ENCODE data around the gene MAPRE2.

Gene MAPRE2

DNA sequence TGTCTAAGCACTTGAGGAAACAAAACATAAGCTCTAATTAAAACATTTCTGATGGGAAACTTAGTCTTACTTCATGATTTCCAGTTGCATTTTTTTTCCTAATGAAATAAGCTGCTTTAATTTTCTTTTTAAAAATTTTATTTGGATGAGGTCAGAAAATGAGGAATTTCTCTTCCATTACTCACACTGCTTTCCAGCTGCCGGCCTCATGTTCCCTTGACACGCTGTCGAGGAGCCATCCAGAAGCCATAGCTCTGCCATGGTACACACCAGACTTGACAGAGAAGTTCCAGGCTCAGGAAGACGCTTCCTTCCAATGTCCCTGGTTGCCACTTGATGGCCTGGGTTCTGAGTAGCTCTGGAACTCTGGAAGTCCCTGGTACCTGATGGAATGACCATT lies 12.1 kb upstream of the MAPRE2 start:
- no peaks in the 10 kb centered on the region for H3K27me3 ChIP-seq (ENCODE audit: insufficient read depth, low read length)
- H3K4me3 ChIP-seq (ENCODE audit: low read depth, low read length, poor library complexity, severe bottlenecking): no peak overlapping the region
- H3K9ac ChIP-seq (ENCODE audit: low read length): no peak overlapping the region
- no peaks in the 10 kb centered on the region for H4K20me1 ChIP-seq (ENCODE audit: insufficient read depth, low read length)
- H3K9me3 ChIP-seq (ENCODE audit: low read length): no peaks in the 10 kb centered on the region
- H3F3A ChIP-seq (ENCODE audit: insufficient read depth, low read length): no peaks in the 10 kb centered on the region
- no peaks in the 10 kb centered on the region for H3K79me2 ChIP-seq (ENCODE audit: insufficient read depth, low read length)
- H3K9me2 ChIP-seq (ENCODE audit: low read depth, low read length): no peaks in the 10 kb centered on the region
- H3K36me3 ChIP-seq (ENCODE audit: insufficient read depth, low read length): no peaks in the 10 kb centered on the region
- H3K4me1 ChIP-seq (ENCODE audit: insufficient read depth, low read length, severe bottlenecking): peaks cover 33% of the 10 kb centered on the region
- H3K4me2 ChIP-seq (ENCODE audit: low read length): 0 out of 2 replicates have a peak overlapping the region, but pooled peaks have one; percentile 59
- no peak overlapping the region for H2AFZ ChIP-seq (ENCODE audit: low read length)
- no peak overlapping the region for H3K27ac ChIP-seq (ENCODE audit: low read depth, low read length, poor library complexity, severe bottlenecking)
- TF ChIP-seq, protein P1, sequence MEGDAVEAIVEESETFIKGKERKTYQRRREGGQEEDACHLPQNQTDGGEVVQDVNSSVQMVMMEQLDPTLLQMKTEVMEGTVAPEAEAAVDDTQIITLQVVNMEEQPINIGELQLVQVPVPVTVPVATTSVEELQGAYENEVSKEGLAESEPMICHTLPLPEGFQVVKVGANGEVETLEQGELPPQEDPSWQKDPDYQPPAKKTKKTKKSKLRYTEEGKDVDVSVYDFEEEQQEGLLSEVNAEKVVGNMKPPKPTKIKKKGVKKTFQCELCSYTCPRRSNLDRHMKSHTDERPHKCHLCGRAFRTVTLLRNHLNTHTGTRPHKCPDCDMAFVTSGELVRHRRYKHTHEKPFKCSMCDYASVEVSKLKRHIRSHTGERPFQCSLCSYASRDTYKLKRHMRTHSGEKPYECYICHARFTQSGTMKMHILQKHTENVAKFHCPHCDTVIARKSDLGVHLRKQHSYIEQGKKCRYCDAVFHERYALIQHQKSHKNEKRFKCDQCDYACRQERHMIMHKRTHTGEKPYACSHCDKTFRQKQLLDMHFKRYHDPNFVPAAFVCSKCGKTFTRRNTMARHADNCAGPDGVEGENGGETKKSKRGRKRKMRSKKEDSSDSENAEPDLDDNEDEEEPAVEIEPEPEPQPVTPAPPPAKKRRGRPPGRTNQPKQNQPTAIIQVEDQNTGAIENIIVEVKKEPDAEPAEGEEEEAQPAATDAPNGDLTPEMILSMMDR (IDR thresholded peaks at IDR 0.05; ENCODE audit: low read length): no peak
- TF ChIP-seq EZH2 (IDR thresholded peaks at IDR 0.05; ENCODE audit: borderline replicate concordance, low read length): no peak

DNA sequence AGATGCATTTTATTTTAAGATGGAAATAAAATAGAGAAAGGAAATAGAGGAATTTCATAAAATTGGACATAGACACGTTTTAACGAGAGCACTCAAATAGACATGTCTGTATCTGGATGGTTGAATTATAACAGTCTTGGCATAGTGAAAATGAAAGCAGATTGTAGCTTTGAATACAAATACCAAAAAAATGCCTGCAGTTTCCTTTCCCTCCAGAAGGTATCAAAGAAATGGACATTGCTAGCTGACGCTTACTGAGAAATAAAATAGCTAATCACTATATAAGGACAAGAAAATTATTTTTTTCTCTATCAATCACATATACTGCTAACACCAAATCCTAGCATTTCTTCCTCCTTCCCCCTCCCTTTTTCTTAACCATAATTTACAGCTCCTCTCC lies 11.4 kb upstream of the MAPRE2 start:
- H3K27me3 ChIP-seq (ENCODE audit: insufficient read depth, low read length): no peaks in the 10 kb centered on the region
- TF ChIP-seq, protein P1 (IDR thresholded peaks at IDR 0.05; ENCODE audit: low read length): peak; percentile 8; the same call in 1 of the 2 replicates
- no peak for TF ChIP-seq EZH2 (IDR thresholded peaks at IDR 0.05; ENCODE audit: borderline replicate concordance, low read length)
- peak overlapping the region; percentile 59 for H3K4me2 ChIP-seq (ENCODE audit: low read length)
- H3K9me3 ChIP-seq (ENCODE audit: low read length): no peaks in the 10 kb centered on the region
- no peaks in the 10 kb centered on the region for H3K36me3 ChIP-seq (ENCODE audit: insufficient read depth, low read length)
- H3K79me2 ChIP-seq (ENCODE audit: insufficient read depth, low read length): no peaks in the 10 kb centered on the region
- no peaks in the 10 kb centered on the region for H3K9me2 ChIP-seq (ENCODE audit: low read depth, low read length)
- H4K20me1 ChIP-seq (ENCODE audit: insufficient read depth, low read length): no peaks in the 10 kb centered on the region
- peak overlapping the region; percentile 41; the same call in 1 of the 2 replicates for H3K9ac ChIP-seq (ENCODE audit: low read length)
- peak overlapping the region; percentile 56 for H3K27ac ChIP-seq (ENCODE audit: low read depth, low read length, poor library complexity, severe bottlenecking)
- H3K4me1 ChIP-seq (ENCODE audit: insufficient read depth, low read length, severe bottlenecking): peaks cover 33% of the 10 kb centered on the region
- no peaks in the 10 kb centered on the region for H3F3A ChIP-seq (ENCODE audit: insufficient read depth, low read length)
- H2AFZ ChIP-seq (ENCODE audit: low read length): peak overlapping the region; percentile 94
- H3K4me3 ChIP-seq (ENCODE audit: low read depth, low read length, poor library complexity, severe bottlenecking): peak overlapping the region; percentile 33

DNA sequence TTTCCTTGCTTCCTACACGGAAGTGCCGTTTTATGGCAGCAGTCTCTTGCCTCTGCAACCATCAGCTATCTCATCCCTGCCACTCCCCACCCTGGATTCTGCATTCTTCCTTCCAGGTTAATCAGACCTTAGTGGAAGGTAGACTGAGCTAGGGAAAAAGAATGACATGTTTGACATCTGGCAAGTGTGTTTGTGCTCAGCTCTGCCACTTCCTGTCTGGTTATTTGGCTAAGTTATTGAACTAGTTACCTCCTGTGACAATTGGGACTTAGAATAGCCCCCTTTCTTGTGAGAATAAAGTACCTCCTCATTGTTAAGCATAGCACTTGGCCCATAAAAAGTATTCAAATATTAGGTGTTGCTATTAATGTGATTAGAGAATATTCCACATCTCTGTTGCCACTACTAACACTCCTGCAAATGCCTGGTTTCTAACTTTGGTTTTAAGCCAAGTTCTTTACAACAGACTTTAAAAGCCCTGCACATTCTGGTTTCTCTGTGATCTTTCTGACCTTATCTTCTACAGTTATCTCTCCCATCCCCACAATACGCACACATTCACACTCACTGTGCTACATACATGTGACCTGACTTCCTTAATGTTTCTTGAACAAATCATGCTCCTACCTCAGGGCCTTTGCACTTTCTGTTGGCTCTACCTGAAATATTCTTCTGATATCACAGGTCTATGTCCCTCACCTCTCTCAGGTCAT lies 10.8 kb upstream of the MAPRE2 start:
- no peaks in the 10 kb centered on the region for H3K79me2 ChIP-seq (ENCODE audit: insufficient read depth, low read length)
- H3K9me3 ChIP-seq (ENCODE audit: low read length): no peaks in the 10 kb centered on the region
- H4K20me1 ChIP-seq (ENCODE audit: insufficient read depth, low read length): no peaks in the 10 kb centered on the region
- peak overlapping the region; percentile 56 for H3K27ac ChIP-seq (ENCODE audit: low read depth, low read length, poor library complexity, severe bottlenecking)
- no peaks in the 10 kb centered on the region for H3K36me3 ChIP-seq (ENCODE audit: insufficient read depth, low read length)
- H3K4me1 ChIP-seq (ENCODE audit: insufficient read depth, low read length, severe bottlenecking): peaks cover 33% of the 10 kb centered on the region
- no peaks in the 10 kb centered on the region for H3K9me2 ChIP-seq (ENCODE audit: low read depth, low read length)
- H3K4me2 ChIP-seq (ENCODE audit: low read length): peak overlapping the region; percentile 59
- H3K27me3 ChIP-seq (ENCODE audit: insufficient read depth, low read length): no peaks in the 10 kb centered on the region
- no peak for TF ChIP-seq EZH2 (IDR thresholded peaks at IDR 0.05; ENCODE audit: borderline replicate concordance, low read length)
- TF ChIP-seq, protein P1 (IDR thresholded peaks at IDR 0.05; ENCODE audit: low read length): no peak
- peak overlapping the region; percentile 41; the same call in 1 of the 2 replicates for H3K9ac ChIP-seq (ENCODE audit: low read length)
- H2AFZ ChIP-seq (ENCODE audit: low read length): peak overlapping the region; percentile 94
- H3F3A ChIP-seq (ENCODE audit: insufficient read depth, low read length): no peaks in the 10 kb centered on the region
- peak overlapping the region; percentile 33 for H3K4me3 ChIP-seq (ENCODE audit: low read depth, low read length, poor library complexity, severe bottlenecking)

Data from OCI-LY1 (cell line).